ENCODE measurements around the gene HCN2. TPM values are rescaled to one million over a fixed set of nuclear protein-coding genes. Genes with fewer than 3 reads are reported as not detected.

Gene HCN2
- total RNA-seq, 2 donors from 2014 or later, result 0.15 to 0.39 TPM

- DNase-seq (no peak), ATAC-seq (no peak)
- intact Hi-C loops (cut with DNase I, micrococcal nuclease), result no loop called here
These were observed 68.6 kb downstream of the HCN2 start for GRCh38 chr19:658059-658839.

- ATAC-seq (no peak), DNase-seq (no peak)
- intact Hi-C loops (cut with DNase I, micrococcal nuclease), result no loop called here
These were observed 69.5 kb downstream of the HCN2 start for GRCh38 chr19:658916-659839.

- DNase-seq (peak; percentile 71 to 80), ATAC-seq (peak; percentile 62)
- intact Hi-C loops (cut with DNase I, micrococcal nuclease), result no loop called here
These were observed 71.2 kb downstream of the HCN2 start for GRCh38 chr19:660793-661426.

- peak; percentile 56 for ATAC-seq
- intact Hi-C loops (cut with DNase I, micrococcal nuclease), result no loop called here
- DNase-seq, result peak in 1 of 2 donors; percentile 66
These were observed 71.9 kb downstream of the HCN2 start for GRCh38 chr19:661427-662196.

- ATAC-seq, result peak; percentile 59
- intact Hi-C loops (cut with DNase I, micrococcal nuclease), result no loop called here
- peak; percentile 82 to 84 for DNase-seq
These were observed 72.7 kb downstream of the HCN2 start for GRCh38 chr19:662207-662961.

GRCh38 chr19:662962-663681 lies 73.4 kb downstream of the HCN2 start, which contains the start of gene RNF126:
Gene RNF126, minus strand, starts transcription at chr19:663214. Its CDS starts 93 bp downstream, at chr19:663121.
- intact Hi-C loops (cut with DNase I, micrococcal nuclease), result no loop called here
- peak; percentile 85 to 94 for DNase-seq
- peak; percentile 65 for ATAC-seq

- ATAC-seq (no peak), DNase-seq (no peak)
- intact Hi-C loops (cut with DNase I, micrococcal nuclease), result no loop called here
These were observed 74.0 kb downstream of the HCN2 start for GRCh38 chr19:663682-664117.

GRCh38 chr19:664913-665443 lies 75.3 kb downstream of the HCN2 start:
- intact Hi-C loops (cut with DNase I, micrococcal nuclease), result no loop called here
- peak in 1 of 2 donors; percentile 86 for DNase-seq
- peak; percentile 9 for ATAC-seq

Other genes starting within 250 kb of the HCN2 start
- 10 to 100 TPM; 14.6 to 15.7 TPM for gene MIER2, start 245.1 kb upstream of the HCN2 start, total RNA-seq
- gene C2CD4C, start 180.7 kb upstream of the HCN2 start, total RNA-seq, result under 1 TPM; 0.59 to 0.85 TPM
- gene SHC2, start 128.8 kb upstream of the HCN2 start, total RNA-seq, result 1 to 10 TPM; 4.7 to 9.4 TPM
- 1 to 10 TPM; 3.1 to 5.9 TPM for gene MADCAM1, start 93.4 kb upstream of the HCN2 start, total RNA-seq
- gene TPGS1, start 82.4 kb upstream of the HCN2 start, total RNA-seq, result 10 to 100 TPM; 17.4 to 19.9 TPM
- gene CDC34, start 58.1 kb upstream of the HCN2 start, total RNA-seq, result 10 to 100 TPM; 62.4 to 67.6 TPM
- under 1 TPM in 1 of 2 donors, not detected in 1; 0.67 TPM for gene GZMM, start 45.8 kb upstream of the HCN2 start, total RNA-seq
- gene BSG, start 17.3 kb upstream of the HCN2 start, total RNA-seq, result 1,000 to 10,000 TPM in 1 of 2 donors, 100 to 1,000 TPM in 1; 751 to 1,370 TPM
- 10 to 100 TPM; 52.7 to 64.6 TPM for gene POLRMT, start 43.7 kb downstream of the HCN2 start, total RNA-seq
- not detected for gene FGF22, start 50.0 kb downstream of the HCN2 start, total RNA-seq
- gene RNF126, start 73.3 kb downstream of the HCN2 start, total RNA-seq, result 10 to 100 TPM; 60.1 to 73.1 TPM
- gene FSTL3, start 86.5 kb downstream of the HCN2 start, total RNA-seq, result 1 to 10 TPM; 4.9 to 8.7 TPM
- gene PRSS57, start 105.6 kb downstream of the HCN2 start, total RNA-seq, result not detected
- gene PALM, start 119.1 kb downstream of the HCN2 start, total RNA-seq, result 10 to 100 TPM in 1 of 2 donors, 1 to 10 TPM in 1; 8.7 to 11.9 TPM
- gene MISP, start 161.2 kb downstream of the HCN2 start, total RNA-seq, result 100 to 1,000 TPM; 414 to 461 TPM
- gene PTBP1, start 207.6 kb downstream of the HCN2 start, total RNA-seq, result 100 to 1,000 TPM; 253 to 306 TPM
- gene PLPPR3, start 232.1 kb downstream of the HCN2 start, total RNA-seq, result not detected
- not detected for gene AZU1, start 238.0 kb downstream of the HCN2 start, total RNA-seq